GM23338 (cell line): ENCODE data around the gene DAD1. TPM values are rescaled to one million over a fixed set of nuclear protein-coding genes. Genes with fewer than 3 reads are reported as not detected.

Source experiments
- ATAC-seq: fragments of 200-7000 bp; cut with Tn5 transposase; 3 replicates; pipeline ENCODE4 v1.9.1; 2020
- DNase-seq: peaks from one replicate; pipeline ENCODE4 v3.0.0-alpha.2; 2015; ENCODE audit warnings: low spot score
- H2AFZ ChIP-seq: fragments of 200-600 bp; sonication (generic); 2 replicates; pipeline ENCODE4 v1.8.0; 2016; ENCODE audit warnings: antibody characterized with exemption, mild to moderate bottlenecking, moderate library complexity
- H3F3A ChIP-seq: fragments of 200-600 bp; sonication (generic); replicated peaks from 2 replicates; pipeline ENCODE4 v1.8.0; 2017; ENCODE audit warnings: antibody characterized with exemption, mixed run types, low read depth
- H3K27ac ChIP-seq: fragments of 200-600 bp; sonication (generic); 2 replicates; pipeline ENCODE4 v1.6.1; 2016; ENCODE audit warnings: low read depth
- H3K27me3 ChIP-seq: fragments of 200-600 bp; sonication (generic); 2 replicates; pipeline ENCODE4 v1.8.0; 2016; ENCODE audit warnings: mild to moderate bottlenecking, mixed run types, moderate library complexity; ENCODE audit not compliant: insufficient read depth
- H3K36me3 ChIP-seq: fragments of 200-600 bp; sonication (generic); 2 replicates; pipeline ENCODE4 v1.8.0; 2016; ENCODE audit warnings: mild to moderate bottlenecking; ENCODE audit not compliant: insufficient read depth
- H3K4me1 ChIP-seq: fragments of 200-600 bp; sonication (generic); 2 replicates; pipeline ENCODE4 v1.8.0; 2016; ENCODE audit warnings: mild to moderate bottlenecking, moderate library complexity; ENCODE audit not compliant: insufficient read depth
- H3K4me2 ChIP-seq: fragments of 200-600 bp; sonication (generic); 2 replicates; pipeline ENCODE4 v1.7.1; 2017; ENCODE audit warnings: mixed run types
- H3K4me3 ChIP-seq: fragments of 200-600 bp; sonication (generic); 2 replicates; pipeline ENCODE4 v1.6.1; 2016; ENCODE audit warnings: mixed run types
- H3K79me2 ChIP-seq: fragments of 200-600 bp; sonication (generic); replicated peaks from 2 replicates; pipeline ENCODE4 v1.8.0; 2017; ENCODE audit warnings: mild to moderate bottlenecking; ENCODE audit not compliant: insufficient read depth
- H3K9me2 ChIP-seq: fragments of 200-600 bp; sonication (generic); 2 replicates; pipeline ENCODE4 v1.8.0; 2017; ENCODE audit not compliant: insufficient read depth
- H4K20me1 ChIP-seq: fragments of 200-600 bp; sonication (generic); replicated peaks from 2 replicates; pipeline ENCODE4 v1.8.0; 2017; ENCODE audit warnings: mild to moderate bottlenecking; ENCODE audit not compliant: insufficient read depth
- H3K27ac Mint-ChIP-seq: 2 replicates; pipeline ENCODE4 v1.8.0; 2020; ENCODE audit warnings: inconsistent platforms, mild to moderate bottlenecking, moderate library complexity, mixed read lengths
- H3K27me3 Mint-ChIP-seq: 3 replicates; pipeline ENCODE4 v1.8.0; 2022; ENCODE audit warnings: low read depth, mild to moderate bottlenecking, moderate library complexity, mixed read lengths, inconsistent platforms; ENCODE audit not compliant: insufficient read depth, poor library complexity
- H3K36me3 Mint-ChIP-seq: 3 replicates; pipeline ENCODE4 v1.8.0; 2021; ENCODE audit warnings: low read depth, mild to moderate bottlenecking, inconsistent platforms, moderate library complexity, mixed read lengths
- H3K4me1 Mint-ChIP-seq: 3 replicates; pipeline ENCODE4 v1.8.0; 2020; ENCODE audit warnings: mild to moderate bottlenecking, inconsistent platforms, mixed read lengths
- H3K4me3 Mint-ChIP-seq: 3 replicates; pipeline ENCODE4 v1.8.0; 2021; ENCODE audit warnings: moderate library complexity, mild to moderate bottlenecking, inconsistent platforms, mixed read lengths
- H3K9me3 Mint-ChIP-seq: 3 replicates; pipeline ENCODE4 v1.8.0; 2020; ENCODE audit warnings: moderate library complexity, mild to moderate bottlenecking, inconsistent platforms, mixed read lengths
- CREB1 ChIP-seq: fragments of 250-450 bp; sonication (Bioruptor Pico); IDR thresholded peaks from 2 replicates; pipeline ENCODE4 v1.5.0; 2020; ENCODE audit warnings: low read depth, mild to moderate bottlenecking, moderate library complexity
- EZH2 ChIP-seq: fragments of 200-600 bp; sonication (generic); IDR thresholded peaks from one replicate; pipeline ENCODE4 v1.8.0; 2017; ENCODE audit warnings: antibody characterized with exemption, mild to moderate bottlenecking, low read depth; ENCODE audit not compliant: unreplicated experiment
- EZH2phosphoT487 ChIP-seq: fragments of 200-600 bp; sonication (generic); IDR thresholded peaks from one replicate; pipeline ENCODE4 v1.8.1; 2018; ENCODE audit warnings: antibody characterized with exemption; ENCODE audit not compliant: unreplicated experiment
- JUNB ChIP-seq: IDR thresholded peaks from one replicate; pipeline ENCODE4 v1.6.1; 2016; ENCODE audit warnings: antibody characterized with exemption; ENCODE audit not compliant: unreplicated experiment
- NANOG ChIP-seq: IDR thresholded peaks from 2 replicates; pipeline ENCODE4 v1.6.1; 2016; ENCODE audit warnings: antibody characterized with exemption, borderline replicate concordance
- POLR2AphosphoS5 ChIP-seq: IDR thresholded peaks from 2 replicates; pipeline ENCODE4 v1.6.1; 2016; ENCODE audit warnings: antibody characterized with exemption, low read depth
- STAT1 ChIP-seq: IDR thresholded peaks from one replicate; pipeline ENCODE4 v1.6.1; 2016; ENCODE audit warnings: antibody characterized with exemption; ENCODE audit not compliant: unreplicated experiment
- ZNF114 ChIP-seq: fragments of 250-450 bp; sonication (Bioruptor Pico); IDR thresholded peaks from 2 replicates; pipeline ENCODE4 v1.5.0; 2020; ENCODE audit warnings: mild to moderate bottlenecking, moderate library complexity
- ZNF331 ChIP-seq: fragments of 250-450 bp; sonication (Bioruptor Pico); IDR thresholded peaks from 2 replicates; pipeline ENCODE4 v1.5.0; 2020; ENCODE audit warnings: low read depth, mild to moderate bottlenecking, moderate library complexity
- polyA plus RNA-seq: library from polyadenylated mRNA; unstranded; fragments of >200 nt; fragmentation: Nextera tagmentation; extraction: Ambion mirVana; gene quantifications from 2 replicates; pipeline ENCODE4 v1.2.1, GENCODE V29; 2016
- total RNA-seq: library from RNA; depleted of rRNA; stranded (reverse); fragments of >200 nt; shearing (Covaris generic); gene quantifications from 2 replicates; pipeline ENCODE4 v1.2.3, GENCODE V29; 2014
- TF ChIP-seq, protein P1 (sequence below), 2 experiments: fragments of 200-600 bp in 1 of 2; sonication (generic) in 1 of 2; conservative IDR thresholded peaks; 2 replicates each; pipeline versions ENCODE4 v1.5.1 to v1.6.1; 2016 to 2017; ENCODE audit warnings: antibody characterized with exemption in 2 of 2, low read depth in 2 of 2, mild to moderate bottlenecking in 2 of 2, moderate library complexity in 1 of 2
- TF ChIP-seq, protein P2 (sequence below): IDR thresholded peaks from one replicate; pipeline ENCODE4 v1.6.1; 2018; ENCODE audit warnings: antibody characterized with exemption; ENCODE audit not compliant: unreplicated experiment
- TF ChIP-seq, protein P3 (sequence below): IDR thresholded peaks from 2 replicates; pipeline ENCODE4 v1.6.1; 2016; ENCODE audit warnings: antibody characterized with exemption
- TF ChIP-seq, protein P4 (sequence below): fragments of 250-450 bp; sonication (Bioruptor Pico); IDR thresholded peaks from 2 replicates; pipeline ENCODE4 v1.5.0; 2020; ENCODE audit warnings: mild to moderate bottlenecking, moderate library complexity

DAD1 gene
- total and polyA plus RNA-seq, 2 experiments from 2014 or later, result 180 to 252 TPM

DNA sequence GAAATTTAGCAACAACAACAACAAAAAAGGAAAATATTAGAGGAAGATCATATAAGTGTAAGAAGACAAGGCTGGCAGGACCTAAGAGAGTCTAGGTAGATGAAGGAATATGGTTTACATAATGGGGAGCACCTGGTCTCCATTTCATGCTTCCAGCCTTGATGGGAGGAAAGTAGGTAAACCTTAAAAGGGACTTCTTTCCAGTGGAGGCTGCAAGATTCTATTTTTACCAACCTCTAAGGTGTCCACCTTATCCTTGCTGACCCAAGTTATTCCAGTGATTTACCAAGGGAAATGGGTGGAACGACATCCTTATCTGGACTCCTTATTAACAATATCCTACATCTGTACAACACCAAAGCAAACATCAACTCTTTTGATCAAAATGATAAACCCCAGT lies 30.0 kb downstream of the DAD1 start:
- ATAC-seq, result no peak
- Histone ChIP-seq H3K27me3 (no peaks in the 10 kb centered on the region), H3K4me3 (no peak overlapping the region), H2AFZ (no peak overlapping the region), H3F3A (peaks cover 12% of the 10 kb centered on the region; the same call in 1 of the 2 replicates), H4K20me1 (no peaks in the 10 kb centered on the region), H3K27ac (0 out of 2 replicates have a peak overlapping the region, but pooled peaks have one; percentile 4), H3K4me2 (no peak overlapping the region), H3K36me3 (no peaks in the 10 kb centered on the region), H3K9me2 (no peaks in the 10 kb centered on the region), H3K79me2 (no peaks in the 10 kb centered on the region), H3K4me1 (peaks cover 26% of the 10 kb centered on the region)
- H3K27ac Mint-ChIP-seq, result peak overlapping the region; percentile 81
- H3K4me1 Mint-ChIP-seq, result peaks cover 29% of the 10 kb centered on the region
- peaks cover 10% of the 10 kb centered on the region for H3K27me3 Mint-ChIP-seq
- TF ChIP-seq POLR2AphosphoS5, result no peak
- TF ChIP-seq, protein P1, sequence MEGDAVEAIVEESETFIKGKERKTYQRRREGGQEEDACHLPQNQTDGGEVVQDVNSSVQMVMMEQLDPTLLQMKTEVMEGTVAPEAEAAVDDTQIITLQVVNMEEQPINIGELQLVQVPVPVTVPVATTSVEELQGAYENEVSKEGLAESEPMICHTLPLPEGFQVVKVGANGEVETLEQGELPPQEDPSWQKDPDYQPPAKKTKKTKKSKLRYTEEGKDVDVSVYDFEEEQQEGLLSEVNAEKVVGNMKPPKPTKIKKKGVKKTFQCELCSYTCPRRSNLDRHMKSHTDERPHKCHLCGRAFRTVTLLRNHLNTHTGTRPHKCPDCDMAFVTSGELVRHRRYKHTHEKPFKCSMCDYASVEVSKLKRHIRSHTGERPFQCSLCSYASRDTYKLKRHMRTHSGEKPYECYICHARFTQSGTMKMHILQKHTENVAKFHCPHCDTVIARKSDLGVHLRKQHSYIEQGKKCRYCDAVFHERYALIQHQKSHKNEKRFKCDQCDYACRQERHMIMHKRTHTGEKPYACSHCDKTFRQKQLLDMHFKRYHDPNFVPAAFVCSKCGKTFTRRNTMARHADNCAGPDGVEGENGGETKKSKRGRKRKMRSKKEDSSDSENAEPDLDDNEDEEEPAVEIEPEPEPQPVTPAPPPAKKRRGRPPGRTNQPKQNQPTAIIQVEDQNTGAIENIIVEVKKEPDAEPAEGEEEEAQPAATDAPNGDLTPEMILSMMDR (conservative IDR thresholded peaks at IDR 0.05; ENCODE audit: low read depth in 2 of 2), result no peak
- TF ChIP-seq JUNB, result no peak
- no peak for TF ChIP-seq EZH2phosphoT487
- no peak for TF ChIP-seq CREB1 (CRISPR knock-in tag)
- no peak for TF ChIP-seq STAT1
- no peak for TF ChIP-seq ZNF331 (CRISPR knock-in tag)
- TF ChIP-seq, protein P2, sequence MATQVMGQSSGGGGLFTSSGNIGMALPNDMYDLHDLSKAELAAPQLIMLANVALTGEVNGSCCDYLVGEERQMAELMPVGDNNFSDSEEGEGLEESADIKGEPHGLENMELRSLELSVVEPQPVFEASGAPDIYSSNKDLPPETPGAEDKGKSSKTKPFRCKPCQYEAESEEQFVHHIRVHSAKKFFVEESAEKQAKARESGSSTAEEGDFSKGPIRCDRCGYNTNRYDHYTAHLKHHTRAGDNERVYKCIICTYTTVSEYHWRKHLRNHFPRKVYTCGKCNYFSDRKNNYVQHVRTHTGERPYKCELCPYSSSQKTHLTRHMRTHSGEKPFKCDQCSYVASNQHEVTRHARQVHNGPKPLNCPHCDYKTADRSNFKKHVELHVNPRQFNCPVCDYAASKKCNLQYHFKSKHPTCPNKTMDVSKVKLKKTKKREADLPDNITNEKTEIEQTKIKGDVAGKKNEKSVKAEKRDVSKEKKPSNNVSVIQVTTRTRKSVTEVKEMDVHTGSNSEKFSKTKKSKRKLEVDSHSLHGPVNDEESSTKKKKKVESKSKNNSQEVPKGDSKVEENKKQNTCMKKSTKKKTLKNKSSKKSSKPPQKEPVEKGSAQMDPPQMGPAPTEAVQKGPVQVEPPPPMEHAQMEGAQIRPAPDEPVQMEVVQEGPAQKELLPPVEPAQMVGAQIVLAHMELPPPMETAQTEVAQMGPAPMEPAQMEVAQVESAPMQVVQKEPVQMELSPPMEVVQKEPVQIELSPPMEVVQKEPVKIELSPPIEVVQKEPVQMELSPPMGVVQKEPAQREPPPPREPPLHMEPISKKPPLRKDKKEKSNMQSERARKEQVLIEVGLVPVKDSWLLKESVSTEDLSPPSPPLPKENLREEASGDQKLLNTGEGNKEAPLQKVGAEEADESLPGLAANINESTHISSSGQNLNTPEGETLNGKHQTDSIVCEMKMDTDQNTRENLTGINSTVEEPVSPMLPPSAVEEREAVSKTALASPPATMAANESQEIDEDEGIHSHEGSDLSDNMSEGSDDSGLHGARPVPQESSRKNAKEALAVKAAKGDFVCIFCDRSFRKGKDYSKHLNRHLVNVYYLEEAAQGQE, result no peak
- no peak for TF ChIP-seq EZH2
- TF ChIP-seq ZNF114 (CRISPR knock-in tag), result no peak
- TF ChIP-seq, protein P3, sequence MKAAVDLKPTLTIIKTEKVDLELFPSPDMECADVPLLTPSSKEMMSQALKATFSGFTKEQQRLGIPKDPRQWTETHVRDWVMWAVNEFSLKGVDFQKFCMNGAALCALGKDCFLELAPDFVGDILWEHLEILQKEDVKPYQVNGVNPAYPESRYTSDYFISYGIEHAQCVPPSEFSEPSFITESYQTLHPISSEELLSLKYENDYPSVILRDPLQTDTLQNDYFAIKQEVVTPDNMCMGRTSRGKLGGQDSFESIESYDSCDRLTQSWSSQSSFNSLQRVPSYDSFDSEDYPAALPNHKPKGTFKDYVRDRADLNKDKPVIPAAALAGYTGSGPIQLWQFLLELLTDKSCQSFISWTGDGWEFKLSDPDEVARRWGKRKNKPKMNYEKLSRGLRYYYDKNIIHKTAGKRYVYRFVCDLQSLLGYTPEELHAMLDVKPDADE, result no peak
- TF ChIP-seq NANOG, result no peak
- TF ChIP-seq, protein P4, sequence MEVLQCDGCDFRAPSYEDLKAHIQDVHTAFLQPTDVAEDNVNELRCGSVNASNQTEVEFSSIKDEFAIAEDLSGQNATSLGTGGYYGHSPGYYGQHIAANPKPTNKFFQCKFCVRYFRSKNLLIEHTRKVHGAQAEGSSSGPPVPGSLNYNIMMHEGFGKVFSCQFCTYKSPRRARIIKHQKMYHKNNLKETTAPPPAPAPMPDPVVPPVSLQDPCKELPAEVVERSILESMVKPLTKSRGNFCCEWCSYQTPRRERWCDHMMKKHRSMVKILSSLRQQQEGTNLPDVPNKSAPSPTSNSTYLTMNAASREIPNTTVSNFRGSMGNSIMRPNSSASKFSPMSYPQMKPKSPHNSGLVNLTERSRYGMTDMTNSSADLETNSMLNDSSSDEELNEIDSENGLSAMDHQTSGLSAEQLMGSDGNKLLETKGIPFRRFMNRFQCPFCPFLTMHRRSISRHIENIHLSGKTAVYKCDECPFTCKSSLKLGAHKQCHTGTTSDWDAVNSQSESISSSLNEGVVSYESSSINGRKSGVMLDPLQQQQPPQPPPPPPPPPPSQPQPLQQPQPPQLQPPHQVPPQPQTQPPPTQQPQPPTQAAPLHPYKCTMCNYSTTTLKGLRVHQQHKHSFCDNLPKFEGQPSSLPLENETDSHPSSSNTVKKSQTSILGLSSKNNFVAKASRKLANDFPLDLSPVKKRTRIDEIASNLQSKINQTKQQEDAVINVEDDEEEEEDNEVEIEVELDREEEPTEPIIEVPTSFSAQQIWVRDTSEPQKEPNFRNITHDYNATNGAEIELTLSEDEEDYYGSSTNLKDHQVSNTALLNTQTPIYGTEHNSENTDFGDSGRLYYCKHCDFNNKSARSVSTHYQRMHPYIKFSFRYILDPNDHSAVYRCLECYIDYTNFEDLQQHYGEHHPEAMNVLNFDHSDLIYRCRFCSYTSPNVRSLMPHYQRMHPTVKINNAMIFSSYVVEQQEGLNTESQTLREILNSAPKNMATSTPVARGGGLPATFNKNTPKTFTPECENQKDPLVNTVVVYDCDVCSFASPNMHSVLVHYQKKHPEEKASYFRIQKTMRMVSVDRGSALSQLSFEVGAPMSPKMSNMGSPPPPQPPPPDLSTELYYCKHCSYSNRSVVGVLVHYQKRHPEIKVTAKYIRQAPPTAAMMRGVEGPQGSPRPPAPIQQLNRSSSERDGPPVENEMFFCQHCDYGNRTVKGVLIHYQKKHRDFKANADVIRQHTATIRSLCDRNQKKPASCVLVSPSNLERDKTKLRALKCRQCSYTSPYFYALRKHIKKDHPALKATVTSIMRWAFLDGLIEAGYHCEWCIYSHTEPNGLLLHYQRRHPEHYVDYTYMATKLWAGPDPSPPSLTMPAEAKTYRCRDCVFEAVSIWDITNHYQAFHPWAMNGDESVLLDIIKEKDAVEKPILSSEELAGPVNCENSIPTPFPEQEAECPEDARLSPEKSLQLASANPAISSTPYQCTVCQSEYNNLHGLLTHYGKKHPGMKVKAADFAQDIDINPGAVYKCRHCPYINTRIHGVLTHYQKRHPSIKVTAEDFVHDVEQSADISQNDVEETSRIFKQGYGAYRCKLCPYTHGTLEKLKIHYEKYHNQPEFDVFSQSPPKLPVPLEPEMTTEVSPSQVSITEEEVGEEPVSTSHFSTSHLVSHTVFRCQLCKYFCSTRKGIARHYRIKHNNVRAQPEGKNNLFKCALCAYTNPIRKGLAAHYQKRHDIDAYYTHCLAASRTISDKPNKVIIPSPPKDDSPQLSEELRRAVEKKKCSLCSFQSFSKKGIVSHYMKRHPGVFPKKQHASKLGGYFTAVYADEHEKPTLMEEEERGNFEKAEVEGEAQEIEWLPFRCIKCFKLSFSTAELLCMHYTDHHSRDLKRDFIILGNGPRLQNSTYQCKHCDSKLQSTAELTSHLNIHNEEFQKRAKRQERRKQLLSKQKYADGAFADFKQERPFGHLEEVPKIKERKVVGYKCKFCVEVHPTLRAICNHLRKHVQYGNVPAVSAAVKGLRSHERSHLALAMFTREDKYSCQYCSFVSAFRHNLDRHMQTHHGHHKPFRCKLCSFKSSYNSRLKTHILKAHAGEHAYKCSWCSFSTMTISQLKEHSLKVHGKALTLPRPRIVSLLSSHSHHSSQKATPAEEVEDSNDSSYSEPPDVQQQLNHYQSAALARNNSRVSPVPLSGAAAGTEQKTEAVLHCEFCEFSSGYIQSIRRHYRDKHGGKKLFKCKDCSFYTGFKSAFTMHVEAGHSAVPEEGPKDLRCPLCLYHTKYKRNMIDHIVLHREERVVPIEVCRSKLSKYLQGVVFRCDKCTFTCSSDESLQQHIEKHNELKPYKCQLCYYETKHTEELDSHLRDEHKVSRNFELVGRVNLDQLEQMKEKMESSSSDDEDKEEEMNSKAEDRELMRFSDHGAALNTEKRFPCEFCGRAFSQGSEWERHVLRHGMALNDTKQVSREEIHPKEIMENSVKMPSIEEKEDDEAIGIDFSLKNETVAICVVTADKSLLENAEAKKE (CRISPR knock-in tag), result no peak
- peaks cover 3% of the 10 kb centered on the region; the same call in 1 of the 3 replicates for H3K9me3 Mint-ChIP-seq
- DNase-seq, result no peak
- no peak overlapping the region; the same call in 2 of the 3 replicates for H3K4me3 Mint-ChIP-seq
- H3K36me3 Mint-ChIP-seq, result peaks cover 3% of the 10 kb centered on the region; the same call in 1 of the 3 replicates
